Effector CD4-positive, alpha-beta T cell (primary cell): Measurements from ENCODE around the gene NELFE.

Source experiments
- DNase-seq: peaks from one replicate; pipeline ENCODE4 v3.0.0-alpha.2; 2020

The NELFE gene

DNA sequence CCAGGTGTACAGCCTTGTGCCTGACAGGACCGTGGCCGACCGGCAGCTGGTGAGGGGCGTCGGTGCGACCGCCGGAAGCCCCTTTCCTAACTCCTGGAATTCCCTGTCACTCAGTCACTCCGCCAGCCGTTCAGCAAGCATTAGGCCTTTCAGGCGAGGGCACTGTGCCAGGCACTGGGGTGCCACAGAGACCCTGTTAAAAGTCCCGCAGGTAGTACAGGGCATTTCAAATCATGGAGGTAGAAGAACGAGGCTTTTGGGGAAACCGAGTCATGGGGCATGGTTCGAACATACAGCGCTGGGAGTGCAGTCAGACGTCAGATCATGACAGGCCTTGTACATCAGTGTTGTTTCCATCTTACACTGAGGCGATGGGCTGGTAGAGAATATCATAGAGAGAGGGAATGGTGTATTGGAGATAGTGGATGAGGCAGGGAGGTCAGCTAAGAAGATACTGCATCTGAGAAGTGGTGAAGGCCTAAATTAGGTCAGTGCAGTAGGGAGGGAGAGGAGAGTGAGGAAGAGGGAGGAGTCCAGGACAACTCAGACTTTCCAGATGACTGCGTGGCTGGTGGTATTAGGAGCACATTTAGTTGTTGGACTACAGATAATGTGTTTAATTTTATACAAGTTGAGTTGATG lies 14.1 kb upstream of the NELFE start:
- no peak for DNase-seq

DNA sequence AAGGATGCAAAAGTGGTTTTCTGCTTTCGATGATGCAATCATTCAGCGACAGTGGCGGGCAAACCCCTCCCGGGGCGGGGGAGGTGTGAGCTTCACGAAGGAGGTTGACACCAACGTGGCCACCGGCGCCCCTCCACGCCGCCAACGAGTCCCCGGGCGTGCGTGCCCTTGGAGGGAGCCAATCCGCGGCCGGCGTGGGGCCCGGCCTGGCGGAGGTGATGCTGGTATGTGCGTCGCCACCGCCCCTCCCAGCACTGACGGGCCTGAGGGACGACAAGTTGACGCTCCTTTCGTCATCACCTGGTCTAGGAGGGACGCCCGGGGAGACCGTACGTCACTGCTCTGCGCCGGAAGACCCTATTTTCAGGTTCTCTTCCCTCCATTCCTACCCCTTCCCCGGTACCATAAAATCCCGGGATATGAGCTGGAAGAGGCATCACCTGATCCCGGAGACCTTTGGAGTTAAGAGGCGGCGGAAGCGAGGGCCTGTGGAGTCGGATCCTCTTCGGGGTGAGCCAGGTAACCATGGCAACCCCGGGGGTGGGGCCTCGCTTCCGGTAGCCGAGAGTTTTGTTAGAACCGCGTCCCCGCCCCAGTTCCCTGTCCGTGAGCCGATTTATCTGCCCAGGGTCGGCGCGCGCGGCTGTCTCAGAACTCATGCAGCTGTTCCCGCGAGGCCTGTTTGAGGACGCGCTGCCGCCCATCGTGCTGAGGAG lies 13.4 kb upstream of the NELFE start, which contains the start of gene DXO:
DXO (minus strand) TSS at position 146 of the 716 bp plus-strand sequence. CDS start 463 bp downstream, outside the sequence.
- DNase-seq, result peak; percentile 99

DNA sequence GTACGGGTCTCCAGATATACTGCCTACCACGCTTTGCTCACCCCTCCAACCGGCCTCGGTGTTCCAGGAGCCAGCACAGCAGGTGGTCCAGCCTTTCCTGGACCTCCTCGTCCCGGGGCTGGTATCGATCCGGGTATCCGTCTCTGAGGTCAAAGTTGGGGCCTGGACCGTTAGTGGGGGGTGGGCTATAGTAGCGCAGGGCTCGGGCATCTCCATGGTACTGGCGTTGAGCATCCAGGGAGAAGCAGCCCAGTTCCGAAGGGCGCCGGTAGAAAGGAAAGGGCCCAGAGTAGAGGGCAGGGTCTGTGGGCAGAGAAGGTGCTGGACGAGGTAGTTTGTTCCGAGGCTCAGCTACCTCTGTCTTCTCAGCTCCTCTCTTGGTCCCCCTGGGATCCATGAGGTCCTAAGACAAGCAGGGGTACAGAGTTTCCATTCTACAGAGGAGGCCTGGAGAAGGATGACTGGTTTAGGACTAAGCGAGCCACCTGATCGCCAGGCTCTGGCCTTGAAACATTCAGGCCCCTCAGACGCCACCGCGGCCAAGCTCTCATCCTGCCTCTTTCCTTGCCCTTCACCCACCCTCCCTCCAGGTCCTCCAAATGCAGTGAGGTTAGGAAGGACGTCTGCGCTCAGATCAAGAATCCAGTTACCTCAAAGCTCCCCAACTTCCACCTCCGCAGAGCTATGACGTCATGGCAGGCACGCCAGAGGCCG lies 12.7 kb upstream of the NELFE start:
- DNase-seq, result no peak

DNA sequence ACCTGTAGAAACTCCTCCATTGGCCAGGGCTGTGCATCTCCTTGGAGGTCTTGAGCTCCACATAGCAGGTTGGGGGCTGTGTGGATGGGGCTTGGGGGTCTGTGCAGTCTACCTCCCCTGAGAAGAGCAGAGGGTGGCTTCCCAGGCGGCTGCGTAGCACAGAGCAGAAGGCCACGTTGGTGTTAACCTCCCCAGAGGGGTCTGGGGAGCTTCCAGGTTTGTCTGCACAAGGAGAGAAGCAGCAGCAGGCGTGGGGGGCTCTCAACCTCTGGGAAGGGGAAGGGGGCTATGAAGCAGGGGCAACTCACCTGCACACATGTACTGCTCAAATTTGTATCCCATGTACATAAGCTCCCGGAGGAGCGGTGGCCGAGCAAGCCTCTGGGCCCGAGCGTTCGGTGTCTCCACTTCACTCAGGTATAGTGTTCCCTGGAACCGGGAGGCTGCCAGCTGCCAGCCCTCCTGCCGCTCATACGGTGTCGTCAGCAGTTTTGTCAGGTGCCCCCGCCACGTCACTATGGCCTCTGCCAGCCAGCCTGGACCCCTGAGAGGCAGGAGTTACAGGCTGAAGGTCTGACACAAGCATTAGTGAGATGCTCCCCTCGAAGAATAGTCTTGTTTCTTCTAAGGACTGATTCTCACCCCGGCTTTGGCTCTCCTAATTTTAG lies 12.0 kb upstream of the NELFE start:
- no peak for DNase-seq

DNA sequence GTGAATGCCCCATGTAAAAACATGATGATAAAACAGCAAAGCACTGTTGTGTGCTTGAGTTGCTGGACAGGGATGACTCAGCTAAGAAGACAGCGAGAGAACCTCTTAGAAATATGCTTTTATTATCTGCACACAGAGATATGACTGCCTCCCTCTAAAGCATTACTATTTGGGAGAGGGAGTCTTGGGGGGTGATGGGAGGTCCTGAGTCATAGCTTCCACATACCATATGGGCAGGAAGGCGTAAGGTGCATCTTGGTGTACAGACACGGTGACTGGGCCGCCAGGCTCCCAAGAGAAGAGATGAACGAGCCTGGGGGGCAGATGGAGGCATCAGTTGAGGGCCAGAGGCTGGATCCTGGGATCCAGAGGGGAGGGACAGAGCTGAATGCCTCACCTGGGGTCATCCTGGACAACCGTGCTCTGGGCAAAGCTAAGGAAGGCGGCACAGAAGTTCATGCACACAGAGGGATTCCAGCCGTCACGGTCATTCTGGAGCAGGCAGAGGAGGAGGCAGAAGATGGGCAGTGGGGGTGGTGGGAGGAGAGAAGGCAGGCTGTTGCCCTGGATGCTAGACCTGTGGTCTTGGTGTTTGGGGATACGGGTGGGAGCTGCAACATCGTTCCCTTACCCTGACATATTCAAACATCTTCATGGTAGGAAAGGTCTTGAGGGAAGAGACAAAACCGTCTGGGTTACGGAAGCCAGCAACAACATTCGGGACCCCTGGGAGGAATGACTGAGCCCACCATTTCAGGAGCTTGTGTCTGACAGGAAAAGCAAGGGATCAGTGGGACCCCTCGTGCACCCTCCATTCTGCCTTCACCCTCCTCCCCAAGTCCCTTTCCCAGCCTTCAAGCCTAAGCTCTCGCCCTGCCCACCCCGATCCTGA lies 11.2 kb upstream of the NELFE start:
- DNase-seq, result no peak

DNA sequence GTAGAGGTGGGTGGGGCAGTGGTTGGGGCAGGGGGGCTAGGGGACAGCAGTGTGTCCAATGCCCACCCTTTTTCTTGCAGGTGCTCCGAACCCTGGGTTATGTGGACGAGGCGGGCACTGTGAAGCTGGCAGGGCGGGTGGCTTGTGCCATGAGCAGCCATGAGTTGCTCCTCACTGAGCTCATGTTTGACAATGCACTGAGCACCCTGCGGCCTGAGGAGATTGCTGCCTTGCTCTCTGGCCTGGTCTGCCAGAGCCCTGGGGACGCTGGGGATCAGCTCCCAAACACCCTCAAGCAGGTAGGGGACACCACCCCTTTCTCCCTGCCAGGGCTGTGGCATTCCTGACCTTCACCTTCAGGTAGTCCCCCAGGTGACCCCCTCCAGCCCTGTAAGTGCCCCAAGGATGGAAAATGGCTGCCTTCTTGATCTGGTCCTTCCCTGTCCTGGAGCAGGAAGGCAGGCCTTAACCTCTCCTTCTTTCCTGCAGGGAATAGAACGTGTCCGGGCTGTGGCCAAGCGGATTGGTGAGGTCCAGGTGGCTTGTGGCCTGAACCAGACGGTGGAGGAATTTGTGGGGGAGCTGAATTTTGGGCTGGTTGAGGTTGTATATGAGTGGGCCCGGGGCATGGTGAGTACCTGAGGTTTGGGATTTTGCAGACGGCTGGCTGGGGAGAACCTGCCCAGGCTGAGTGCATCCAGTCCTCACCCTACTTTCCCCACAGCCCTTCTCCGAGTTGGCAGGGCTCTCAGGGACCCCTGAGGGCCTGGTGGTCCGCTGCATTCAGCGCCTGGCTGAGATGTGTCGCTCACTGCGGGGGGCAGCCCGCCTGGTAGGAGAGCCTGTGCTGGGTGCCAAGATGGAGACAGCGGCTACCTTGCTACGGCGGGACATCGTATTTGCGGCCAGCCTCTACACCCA lies 10.3 kb upstream of the NELFE start:
- no peak for DNase-seq

DNA sequence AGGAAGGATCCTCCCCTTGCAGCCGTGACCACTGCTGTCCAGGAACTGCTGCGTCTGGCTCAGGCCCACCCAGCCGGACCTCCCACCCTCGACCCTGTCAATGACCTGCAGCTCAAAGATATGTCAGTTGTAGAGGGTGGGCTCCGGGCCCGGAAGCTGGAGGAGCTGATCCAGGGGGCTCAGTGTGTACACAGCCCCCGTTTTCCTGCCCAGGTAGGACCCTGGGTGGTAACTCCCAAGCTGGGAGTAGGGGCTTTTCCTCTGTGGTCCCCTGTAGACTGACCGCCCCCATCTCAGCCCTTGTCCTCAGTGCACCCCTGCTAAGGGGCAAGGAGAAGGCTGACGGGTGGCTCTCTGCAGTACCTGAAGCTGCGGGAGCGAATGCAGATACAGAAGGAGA lies 9.6 kb upstream of the NELFE start:
- DNase-seq, result no peak

DNA sequence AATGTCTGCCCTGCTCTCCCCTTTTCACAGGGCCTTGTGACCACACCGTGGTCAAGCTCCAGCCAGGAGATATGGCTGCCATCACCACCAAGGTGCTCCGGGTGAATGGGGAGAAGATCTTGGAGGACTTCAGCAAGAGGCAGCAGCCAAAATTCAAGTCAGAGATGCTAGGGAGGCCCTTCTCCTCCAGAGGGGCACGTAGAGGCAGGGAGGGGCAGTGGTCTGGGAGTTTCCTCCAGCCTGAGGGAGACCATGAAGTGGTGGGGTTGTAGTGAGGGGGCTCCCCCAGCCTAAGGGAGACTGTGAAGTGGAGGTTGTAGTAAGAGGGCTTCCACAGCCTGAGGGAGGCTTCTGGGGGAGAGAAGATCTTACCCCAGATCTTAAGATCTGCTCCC lies 9.2 kb upstream of the NELFE start:
- no peak for DNase-seq

DNA sequence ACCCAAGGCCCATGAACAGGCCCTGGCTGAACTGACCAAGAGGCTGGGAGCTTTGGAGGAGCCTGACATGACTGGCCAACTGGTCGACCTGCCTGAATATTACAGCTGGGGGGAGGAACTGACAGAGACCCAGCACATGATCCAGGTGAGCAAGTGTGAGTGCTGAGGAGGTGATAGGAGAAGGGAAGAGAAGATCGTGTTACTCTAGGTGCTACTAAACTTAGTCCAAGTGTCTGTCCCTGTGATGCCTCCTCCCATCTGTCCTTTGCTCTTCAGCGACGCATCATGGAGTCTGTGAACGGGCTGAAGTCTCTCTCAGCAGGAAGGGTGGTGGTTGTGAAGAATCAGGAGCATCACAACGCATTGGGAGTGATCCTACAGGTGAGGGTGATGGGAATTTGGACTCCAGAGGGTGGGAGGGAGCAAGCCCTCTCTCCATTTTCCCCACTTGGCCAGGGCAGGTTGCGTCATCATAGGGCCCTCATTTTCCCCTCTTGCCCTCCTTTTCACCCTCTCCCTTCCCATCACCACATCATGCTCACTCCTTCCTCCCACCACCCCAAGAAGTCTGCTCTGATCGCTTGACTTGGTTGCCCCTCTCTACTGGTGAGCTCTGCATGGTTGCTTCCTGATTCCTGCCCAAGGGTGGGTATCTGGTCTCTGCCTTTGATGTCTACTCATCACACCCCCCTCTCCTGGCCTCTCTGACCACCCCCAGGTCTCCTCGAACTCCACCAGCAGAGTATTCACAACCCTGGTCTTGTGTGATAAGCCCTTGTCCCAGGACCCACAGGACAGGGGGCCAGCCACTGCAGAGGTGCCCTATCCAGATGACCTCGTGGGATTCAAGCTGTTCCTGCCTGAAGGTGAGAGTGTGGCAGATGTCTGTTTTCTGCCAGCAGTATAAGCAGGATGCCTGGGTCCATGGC lies 8.5 kb upstream of the NELFE start:
- DNase-seq, result no peak

DNA sequence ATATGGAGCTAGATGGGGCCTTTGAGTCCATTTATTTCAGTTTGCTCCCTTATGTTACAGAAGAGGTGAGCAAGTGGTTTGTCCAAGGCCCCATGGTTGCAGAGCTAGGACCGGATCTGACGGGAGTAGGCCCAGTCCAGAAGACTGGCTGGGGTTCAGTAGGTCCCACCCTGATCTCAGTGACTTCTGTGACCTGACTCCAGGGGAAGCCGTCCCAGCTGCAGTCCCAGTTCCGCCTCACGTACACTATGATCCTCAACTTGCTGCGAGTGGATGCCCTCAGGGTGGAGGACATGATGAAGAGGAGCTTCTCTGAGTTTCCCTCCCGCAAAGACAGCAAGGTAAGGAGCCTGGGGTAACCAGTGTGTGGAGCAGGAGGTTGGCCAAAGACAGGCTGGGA lies 7.7 kb upstream of the NELFE start:
- DNase-seq, result no peak

DNA sequence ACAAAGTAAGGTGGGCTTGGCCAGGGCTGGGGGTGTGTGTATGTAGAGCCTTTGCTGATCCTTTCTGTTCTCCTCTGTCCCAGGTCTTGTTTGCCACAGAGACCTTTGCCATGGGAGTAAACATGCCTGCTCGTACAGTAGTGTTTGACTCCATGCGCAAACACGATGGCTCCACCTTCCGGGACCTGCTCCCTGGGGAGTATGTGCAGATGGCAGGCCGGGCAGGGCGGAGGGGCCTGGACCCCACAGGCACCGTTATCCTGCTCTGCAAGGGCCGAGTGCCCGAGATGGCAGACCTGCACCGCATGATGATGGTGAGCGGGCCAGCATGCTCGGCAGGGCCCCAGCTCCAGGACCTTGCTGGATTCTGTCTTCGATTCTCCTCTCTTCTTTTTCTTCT lies 6.9 kb upstream of the NELFE start:
- DNase-seq, result no peak

DNA sequence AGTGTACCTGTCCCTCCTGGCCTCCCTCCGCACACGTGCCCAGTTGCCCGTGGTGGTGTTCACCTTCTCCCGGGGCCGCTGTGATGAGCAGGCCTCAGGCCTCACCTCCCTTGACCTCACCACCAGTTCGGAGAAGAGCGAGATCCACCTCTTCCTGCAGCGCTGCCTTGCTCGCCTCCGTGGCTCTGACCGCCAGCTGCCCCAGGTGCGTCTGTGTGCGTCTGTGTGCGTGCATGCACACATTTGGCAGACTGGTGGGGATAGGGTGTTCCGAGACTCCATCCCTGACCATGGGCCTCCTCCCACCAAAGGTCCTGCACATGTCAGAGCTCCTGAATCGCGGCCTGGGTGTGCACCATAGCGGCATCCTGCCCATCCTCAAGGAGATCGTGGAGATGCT lies 5.2 kb upstream of the NELFE start:
- DNase-seq, result no peak

DNA sequence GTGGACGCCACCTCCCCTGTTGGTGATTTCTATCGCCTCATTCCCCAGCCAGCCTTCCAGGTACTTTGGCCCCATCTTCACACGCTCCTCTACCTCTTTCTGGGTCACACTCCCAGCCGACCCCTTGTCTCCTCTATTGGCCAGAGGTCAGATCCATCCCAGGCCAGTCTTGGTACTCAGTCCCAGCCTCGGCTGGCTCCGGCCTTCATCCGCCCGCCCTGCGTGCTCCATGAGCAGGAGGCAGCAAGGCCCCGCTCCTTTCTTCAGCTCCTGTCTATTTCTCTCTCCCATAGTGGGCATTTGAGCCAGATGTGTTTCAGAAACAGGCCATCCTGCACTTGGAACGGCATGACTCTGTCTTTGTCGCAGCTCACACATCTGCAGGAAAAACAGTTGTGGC lies 2.8 kb upstream of the NELFE start:
- DNase-seq, result no peak

DNA sequence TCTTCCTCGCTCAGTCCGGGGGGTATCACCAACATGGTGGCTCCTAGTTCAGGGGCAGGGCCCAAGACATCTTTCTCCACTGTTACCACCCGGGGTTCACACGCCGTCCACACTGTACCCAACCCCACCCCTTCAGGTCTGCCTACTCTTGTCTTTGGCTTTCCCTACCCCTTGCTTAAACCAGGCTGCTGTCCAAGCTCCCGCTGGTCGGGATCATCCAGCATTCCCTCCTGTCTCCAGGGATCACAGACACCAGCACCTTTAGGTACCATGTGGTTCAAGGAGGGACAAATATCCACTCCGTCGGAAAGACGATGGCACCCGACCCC lies 395 bp downstream of the NELFE start:
- no peak for DNase-seq

DNA sequence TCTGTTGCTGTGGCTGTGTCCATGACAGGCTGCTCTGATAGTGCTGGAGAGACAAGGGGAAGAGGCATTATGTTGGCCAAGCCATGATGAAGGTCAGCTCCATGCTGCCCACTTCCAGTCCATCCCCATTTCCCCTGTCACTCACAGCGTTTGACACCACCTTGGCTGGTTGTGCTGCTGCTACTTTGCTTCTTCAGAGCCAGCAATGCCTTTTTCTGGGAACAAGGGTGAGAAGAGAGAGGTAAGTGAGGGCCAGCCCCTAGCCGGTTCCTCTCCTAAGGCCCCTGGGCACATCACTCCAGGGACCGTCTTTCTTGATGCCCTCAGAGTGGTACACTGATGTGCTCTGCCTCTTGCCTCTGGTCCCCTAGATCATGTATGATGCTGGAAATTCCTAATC lies 2.0 kb downstream of the NELFE start:
- DNase-seq, result no peak

DNA sequence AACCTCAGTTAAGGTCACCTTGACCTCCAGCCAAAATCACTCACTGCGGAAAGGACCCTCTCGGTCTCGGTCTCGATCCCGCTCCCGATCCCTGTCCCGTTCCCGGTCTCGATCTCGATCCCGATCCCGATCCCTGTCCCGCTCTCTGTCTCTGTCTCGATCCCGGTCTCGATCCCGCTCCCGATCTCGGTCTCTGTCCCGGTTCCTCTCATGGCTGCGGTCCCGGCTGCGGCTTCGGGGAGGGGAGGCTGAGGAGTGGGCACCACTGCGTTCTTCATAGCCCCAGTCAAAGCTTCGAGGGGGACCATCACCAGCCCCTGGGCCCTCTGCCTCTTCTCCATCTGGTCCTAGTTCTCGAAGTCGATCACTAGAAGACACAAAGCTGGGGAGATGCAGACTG lies 4.3 kb downstream of the NELFE start:
- DNase-seq, result no peak

DNA sequence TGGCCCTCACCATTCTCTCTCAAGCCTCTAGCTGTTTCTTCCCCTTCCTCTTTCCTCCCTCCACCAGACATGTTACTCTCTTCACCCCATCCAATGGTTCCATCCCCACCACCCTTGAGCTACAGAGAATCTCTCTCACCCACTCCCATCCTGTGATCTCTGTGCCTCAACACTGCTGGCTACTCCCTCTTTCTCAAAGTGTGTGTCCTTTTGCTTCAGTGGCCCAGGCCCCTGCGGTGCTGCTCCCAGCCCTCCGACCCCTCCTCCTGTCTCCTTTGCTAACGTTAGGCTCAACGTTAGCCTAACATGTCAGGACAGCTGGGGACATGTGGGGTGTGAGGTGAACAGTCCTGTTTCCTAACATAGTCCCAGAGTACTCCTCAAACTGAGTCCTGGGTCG lies 5.9 kb downstream of the NELFE start:
- DNase-seq, result no peak

DNA sequence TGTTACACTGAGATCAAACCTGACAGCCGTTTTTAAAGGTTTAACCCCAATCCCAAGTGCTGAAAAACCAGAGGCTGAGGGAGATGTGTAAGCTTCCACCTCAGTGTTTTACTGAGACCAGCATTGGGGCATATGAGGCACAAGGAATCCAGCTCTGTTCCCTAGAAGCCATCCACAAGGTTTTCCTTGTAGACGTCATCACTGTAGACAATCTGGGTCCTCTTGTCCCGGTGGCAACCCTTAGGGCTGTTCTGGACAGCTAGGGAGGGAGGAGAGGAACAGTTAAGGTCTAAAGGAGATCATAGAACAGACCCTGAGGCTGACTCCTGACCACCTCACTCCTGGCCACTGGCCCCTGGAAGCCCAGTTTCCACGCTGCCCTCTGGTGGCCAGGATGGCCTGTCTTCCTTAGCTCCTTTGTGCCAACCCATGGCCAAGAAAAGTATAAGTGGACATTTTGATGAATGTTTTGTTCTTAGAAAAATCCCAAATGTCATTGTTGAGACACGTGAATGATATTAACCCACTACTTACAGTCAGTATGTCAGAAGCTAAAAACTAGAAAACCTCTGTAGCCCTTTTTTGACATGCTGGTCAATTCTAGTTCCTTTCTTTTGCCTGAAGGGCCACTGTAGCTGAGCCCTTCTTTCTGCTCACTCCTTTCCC lies 6.5 kb downstream of the NELFE start:
- no peak for DNase-seq

DNA sequence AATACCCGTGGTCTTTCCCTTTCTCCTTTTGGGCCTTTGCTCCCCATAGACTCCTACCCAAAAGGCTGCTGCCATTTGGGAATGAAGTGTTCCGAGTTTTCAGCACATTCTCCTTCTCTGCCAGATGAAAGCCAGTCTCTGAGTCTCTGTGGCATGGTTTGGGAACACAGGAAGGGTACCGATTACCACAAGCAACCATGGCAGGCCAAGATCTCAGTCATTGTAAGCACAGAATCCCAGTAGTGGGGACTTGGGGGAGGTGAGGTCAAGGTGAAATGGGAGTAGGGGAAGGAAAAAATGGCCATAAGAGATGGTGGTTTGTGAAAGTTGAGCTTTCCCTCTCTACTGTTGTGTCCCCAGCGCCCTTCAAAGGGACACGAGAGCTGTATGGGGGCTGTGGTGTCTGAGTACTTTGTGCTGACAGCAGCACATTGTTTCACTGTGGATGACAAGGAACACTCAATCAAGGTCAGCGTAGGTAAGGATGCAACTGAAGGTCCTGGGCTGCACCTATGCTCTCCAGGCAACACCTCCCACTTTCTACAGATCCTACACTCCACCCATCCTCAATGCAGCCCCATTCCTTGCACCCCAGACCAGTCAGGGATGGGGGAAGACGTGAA lies 8.7 kb downstream of the NELFE start:
- no peak for DNase-seq
